GM10266 (cell line): Measurements from ENCODE around the gene ZNF638.
"Not testable (repeated sequence)": the region's sequence is repeated elsewhere in the genome, so short reads cannot be mapped to it uniquely, and the experiment has no call there.

ENCODE experiments used
- DNase-seq: peaks from one replicate; pipeline ENCODE4 v3.0.0; 2012; ENCODE audit errors: extremely low spot score
- CTCF ChIP-seq: IDR thresholded peaks from 2 replicates; pipeline ENCODE4 v1.5.1; 2012; ENCODE audit warnings: mild to moderate bottlenecking, low read depth; ENCODE audit not compliant: control insufficient read depth, insufficient read depth; ENCODE audit errors: missing control alignments

The ZNF638 gene

DNA sequence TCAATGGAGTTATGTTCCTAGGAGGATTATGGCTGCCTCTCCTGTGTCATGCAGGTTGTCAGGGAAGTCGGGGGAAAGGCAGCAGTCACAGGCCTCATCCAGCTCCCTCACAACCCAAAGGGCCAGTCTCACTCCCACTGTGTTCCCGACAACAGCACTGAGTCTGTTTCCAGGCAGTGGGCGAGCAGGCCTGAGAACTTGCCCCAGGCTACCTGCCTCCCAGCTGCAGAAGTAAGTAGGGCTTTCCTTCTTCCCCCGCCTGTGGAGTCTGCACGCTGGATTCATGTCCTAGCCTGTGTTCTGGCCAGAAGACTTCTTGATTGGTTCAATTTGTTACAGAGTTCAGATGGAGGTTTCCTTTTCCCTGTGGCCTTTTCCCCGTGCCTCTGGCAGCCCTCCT lies 8.2 kb upstream of the ZNF638 start:
- TF ChIP-seq CTCF: no peak
- DNase-seq: no peak

- no peak for DNase-seq
Observed at GRCh38 chr2:71326968-71327367, 4.6 kb upstream of the ZNF638 start.

DNA sequence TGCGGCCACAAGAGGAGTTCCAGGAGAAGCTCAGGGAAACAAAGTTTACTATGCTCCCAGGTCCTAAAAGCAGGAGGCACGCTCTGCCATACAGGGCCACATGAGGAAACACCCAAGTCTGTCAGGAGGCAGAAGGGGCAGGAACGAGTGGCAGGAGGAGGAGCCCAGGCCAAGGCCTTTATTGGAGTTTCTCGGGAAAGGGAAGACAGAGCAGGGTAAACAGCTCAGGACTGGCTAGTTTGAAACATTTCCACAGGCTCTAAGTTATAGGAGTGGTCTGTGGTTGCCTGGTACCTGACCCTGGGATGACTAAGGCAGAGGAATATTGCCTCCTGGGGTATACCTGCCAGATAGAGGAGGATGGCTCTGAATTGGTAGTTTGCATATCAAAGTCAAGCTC lies 3.7 kb upstream of the ZNF638 start:
- no peak for TF ChIP-seq CTCF
- no peak for DNase-seq

More at GRCh38 chr2:71326968-71327367, 4.6 kb upstream of the ZNF638 start:
- no peak for TF ChIP-seq CTCF

DNA sequence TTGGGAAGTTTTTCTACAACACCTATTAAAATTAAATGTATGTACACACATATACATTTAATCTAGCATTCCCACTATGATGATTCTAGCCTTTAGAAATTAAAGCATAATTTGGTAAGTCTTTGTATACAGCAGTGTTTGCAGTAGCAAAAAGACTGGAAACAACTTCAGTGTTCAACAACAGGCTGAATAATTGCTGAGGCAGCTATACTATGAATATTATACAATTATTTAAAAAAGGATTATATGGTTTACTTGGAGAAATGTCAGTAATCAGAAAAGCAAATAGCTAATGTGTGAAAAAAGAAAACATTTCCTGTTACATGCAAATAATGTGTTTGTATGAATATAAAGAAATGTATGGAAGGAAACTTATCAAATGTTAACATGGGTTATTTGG lies 1.4 kb upstream of the ZNF638 start:
- no peak for DNase-seq

DNA sequence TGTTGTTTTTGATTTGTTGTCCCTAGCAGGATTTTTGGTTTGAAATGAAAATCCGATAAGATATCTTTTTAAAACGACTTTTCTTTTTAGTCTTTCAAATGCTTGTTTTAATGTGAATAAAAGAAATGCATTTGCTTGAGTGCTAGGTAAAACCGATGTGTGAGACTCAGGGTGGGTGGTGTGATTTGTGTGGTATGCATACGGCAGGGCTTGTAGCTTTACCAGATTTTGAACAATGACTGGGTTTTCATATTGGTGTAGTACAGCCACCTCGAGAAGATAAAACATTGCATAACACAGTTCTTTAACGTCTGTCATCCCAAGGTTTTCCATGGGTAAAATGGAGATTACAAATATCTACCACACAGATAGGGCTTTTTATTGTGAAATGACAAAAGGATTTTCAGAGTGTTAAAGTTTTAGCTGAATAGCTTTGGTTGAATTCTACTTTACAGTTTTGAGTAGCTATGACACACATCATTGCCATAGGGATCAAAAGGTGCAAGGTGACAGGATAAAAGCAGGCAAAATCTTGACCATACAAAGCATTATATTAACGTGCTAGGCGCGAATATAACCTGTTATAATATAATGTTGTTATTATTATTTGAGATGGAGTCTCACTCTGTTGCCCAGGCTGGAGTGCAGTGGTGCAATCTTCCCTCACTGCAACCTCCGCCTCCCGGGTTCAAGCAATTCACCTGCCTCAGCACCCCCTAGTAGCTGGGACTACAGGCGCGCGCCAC lies 824 bp upstream of the ZNF638 start:
- no peak for DNase-seq
- no peak for TF ChIP-seq CTCF

More for the DNA sequence above, 1.4 kb upstream of the ZNF638 start:
- TF ChIP-seq CTCF: no peak

DNA sequence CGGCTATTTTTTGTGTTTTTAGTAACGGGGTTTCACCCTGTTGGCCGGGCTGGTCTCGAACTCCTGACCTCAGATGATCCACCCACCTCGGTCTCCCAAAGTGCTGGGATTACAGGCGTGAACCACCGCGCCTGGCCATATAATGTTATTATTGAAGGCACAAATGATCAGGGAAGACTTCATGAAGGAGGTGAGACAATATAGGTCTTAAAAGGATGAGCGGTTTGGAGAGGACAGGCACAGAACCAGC lies 326 bp upstream of the ZNF638 start:
- not testable (repeated sequence) for DNase-seq

DNA sequence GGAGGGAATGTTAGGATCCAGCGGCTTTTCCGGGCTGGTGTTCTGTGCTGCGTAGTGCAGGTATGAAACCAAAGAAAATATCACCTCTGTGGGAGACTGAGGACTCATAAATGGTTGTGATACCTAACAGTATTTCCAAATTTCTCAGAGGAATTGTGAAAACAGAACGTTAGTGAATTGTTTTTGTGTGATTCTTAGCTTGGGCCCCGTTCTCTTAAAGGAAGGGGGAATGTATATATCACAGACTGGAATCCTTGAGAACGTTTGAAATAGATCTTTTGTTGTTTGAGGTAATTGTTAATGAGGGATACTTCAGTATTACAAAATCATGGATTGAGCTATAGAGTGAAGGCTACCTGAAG lies 834 bp downstream of the ZNF638 start:
- TF ChIP-seq CTCF: no peak

DNA sequence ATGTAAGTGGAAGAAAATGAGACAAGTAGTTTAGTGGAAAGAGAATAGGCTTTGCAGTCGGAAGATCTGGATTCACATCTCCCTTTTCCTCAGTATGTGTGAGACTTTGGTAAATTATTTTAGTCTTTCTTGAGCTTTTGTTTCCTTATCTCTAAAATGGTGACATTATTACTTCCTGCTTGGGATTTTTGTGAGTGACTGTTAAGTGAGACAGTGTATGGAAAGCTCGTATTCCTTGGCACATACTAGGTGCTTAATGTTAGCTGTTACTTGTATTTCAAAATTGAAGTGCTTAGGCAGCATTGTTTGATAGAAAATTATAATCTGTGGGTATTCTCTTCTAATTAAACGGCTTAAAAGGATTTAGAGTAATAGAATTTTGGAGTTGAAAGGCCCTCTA lies 2.0 kb downstream of the ZNF638 start:
- TF ChIP-seq CTCF: no peak
- DNase-seq: no peak

More for the DNA sequence above, 834 bp downstream of the ZNF638 start:
- DNase-seq: no peak
